Measurements from ENCODE around the gene EYS.

GRCh38 chr6:64415926-64416325 is 1291.1 kb downstream of the EYS start:
- no peak for TF ChIP-seq CTCF (IDR thresholded peaks at IDR 0.05)
- TF ChIP-seq POLR2A (IDR thresholded peaks at IDR 0.05; ENCODE audit: low read length): no peak
- TF ChIP-seq RFX5 (IDR thresholded peaks at IDR 0.05): no peak
- no peak for TF ChIP-seq EP300 (IDR thresholded peaks at IDR 0.05)
- TF ChIP-seq SREBF2 (IDR thresholded peaks at IDR 0.05): no peak
- TF ChIP-seq JUN (IDR thresholded peaks at IDR 0.05): no peak
- no peak for TF ChIP-seq CEBPB (IDR thresholded peaks at IDR 0.05)
- TF ChIP-seq RAD21 (conservative IDR thresholded peaks at IDR 0.05 in 1 of 2, IDR thresholded peaks at IDR 0.05 in 1 of 2): no peak
- no peak for TF ChIP-seq MYC (IDR thresholded peaks at IDR 0.05; ENCODE audit: borderline replicate concordance, low read length)
- no peak for TF ChIP-seq REST (IDR thresholded peaks at IDR 0.05)
- TF ChIP-seq MAZ (IDR thresholded peaks at IDR 0.05; ENCODE audit: borderline replicate concordance, low read depth, low read length): no peak
- no peak for TF ChIP-seq MAFK (IDR thresholded peaks at IDR 0.05; ENCODE audit: partially characterized antibody)
- TF ChIP-seq CHD2 (IDR thresholded peaks at IDR 0.05; ENCODE audit: low read length, partially characterized antibody): no peak

Measured in A549 (cell line).